NCI-H748 treated with DMSO at 0.1 percent for 48 hours (cell line): ENCODE measurements around the gene KCND3.

ENCODE experiments used
- DNase-seq: peaks from one replicate; lab custom pipeline; 2025; lab: John Stamatoyannopoulos, UW

Gene KCND3

DNA sequence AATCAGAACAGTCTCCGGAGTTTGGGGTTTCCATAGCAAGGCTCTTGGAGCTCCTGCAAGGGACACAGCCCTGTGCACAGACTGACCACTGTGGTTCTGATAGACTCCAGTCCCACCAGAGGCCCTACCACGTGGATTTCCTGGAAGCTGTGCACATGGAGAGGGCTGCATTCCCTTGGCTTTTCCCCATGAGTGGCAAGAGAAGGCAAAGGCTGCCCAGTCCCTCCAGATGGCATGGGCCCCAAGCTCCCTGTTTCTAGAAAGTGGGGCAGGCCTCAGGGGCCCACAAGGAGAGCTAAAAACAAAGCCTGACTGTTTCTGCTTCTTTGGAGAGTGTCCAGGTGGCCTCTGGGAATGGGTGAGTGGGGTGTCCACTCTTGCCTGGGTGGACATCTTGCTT lies 146.3 kb downstream of the KCND3 start:
- DNase-seq: no peak

DNA sequence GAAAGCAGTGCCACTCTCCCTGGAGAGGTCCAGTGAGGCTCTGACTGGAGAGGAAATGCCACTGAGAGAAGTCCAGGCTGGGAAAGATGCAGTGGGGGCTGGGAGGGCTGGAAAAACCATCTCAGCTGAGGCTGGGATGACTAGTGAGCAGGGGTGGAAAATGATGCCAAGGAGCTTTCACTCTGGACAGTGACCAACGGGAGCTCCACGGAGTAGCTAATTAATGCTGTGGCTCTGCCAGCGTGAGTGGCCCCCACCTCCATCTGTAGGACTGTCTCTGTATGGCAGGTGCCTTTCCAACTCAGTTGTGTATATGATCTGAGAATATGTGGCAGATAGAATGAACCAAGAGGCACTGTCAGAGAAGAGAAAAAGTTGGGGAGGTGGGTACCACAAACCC lies 147.1 kb downstream of the KCND3 start:
- no peak for DNase-seq

DNA sequence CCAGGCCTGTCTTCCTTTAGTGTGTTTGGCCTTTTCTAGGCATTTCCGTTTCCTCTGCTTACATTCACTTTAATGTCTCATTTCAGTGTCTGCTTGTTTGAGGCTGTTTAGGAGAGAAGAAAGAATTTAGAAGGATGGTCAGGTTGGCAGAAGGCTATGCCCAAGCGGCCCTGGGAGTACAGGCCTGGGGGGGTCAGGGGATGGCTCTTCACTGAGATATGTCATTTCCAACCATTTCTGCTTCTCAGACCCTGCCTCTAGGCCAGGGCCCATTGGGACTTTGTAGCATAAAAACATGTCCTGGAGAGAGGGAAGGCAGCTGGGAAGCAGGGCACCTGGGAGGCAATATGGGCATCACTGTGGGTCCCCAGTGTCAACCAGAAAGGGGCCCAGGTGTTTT lies 147.7 kb downstream of the KCND3 start:
- no peak for DNase-seq

DNA sequence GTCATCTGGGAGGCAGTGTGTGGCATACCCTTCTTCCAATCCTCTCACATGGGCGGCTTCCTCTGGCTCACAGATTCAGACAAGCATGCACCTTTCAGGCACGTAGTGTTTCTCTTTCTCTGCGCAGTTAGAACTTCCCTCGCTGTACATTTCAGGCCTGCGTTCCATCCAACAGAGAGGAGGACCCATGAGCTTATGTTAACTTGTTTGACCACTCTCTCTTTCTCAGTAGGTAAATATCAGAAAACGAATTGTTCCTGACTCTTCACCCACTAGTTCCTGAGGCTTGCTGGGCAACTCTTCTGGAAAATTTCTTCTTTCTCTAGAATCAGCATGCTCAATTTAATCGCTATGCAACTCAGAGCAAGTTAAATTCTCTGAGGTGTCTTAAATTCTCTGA lies 148.3 kb downstream of the KCND3 start:
- DNase-seq: no peak

DNA sequence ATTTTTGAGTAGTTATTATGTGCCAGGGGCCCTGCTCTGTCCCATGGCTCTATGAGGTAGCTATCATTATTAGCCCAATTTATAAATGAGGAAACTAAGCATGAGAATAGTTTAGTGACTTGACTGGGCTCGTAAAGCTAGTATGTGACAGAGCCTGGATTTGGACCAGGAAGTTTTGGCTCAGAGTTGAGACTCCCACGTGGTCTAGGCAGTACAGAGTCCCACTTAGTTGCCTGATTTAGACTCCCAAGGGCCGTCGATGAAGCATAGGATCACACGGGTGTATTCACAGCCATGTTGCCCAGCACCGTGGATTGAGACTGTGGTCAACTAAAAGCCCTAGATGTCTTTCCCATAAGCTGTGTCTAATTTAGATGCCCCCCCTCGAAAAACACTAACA lies 152.1 kb downstream of the KCND3 start:
- DNase-seq: no peak

DNA sequence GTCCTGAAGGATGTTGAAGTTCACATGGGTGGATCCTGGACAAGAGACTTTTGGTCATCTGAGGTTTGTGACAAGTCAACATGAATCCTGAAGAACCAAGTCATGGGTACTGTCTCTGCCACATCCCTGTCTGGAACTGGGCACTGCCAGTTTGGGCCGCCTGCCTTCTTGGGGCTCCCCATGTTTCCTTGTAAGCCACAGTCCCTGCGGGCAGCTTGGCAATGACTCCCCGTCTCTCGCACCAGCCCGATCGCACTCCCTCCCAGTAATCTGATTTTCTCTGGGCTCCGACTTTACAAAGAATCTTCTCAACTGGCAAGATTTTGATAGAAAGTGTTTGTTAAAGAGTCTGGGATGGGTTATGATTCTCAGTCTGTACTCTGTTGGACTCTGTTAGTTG lies 153.4 kb downstream of the KCND3 start:
- no peak for DNase-seq

DNA sequence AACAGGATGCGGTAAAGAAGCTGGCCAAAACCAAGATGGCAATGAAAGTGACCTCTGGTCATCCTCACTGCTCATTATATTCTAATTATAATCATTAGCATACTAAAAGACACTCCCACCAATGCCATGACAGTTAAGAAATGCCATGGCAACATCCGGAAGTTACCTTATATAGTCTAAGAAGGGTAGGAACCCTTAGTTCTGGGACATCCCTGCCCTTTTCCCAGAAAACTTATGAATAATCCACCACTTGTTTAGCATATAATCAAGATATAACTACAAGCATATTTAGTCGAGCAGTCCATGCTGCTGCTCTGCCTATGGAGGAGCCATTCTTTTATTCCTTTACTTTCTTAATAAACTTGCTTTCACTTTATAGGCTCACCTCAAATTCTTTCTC lies 154.0 kb downstream of the KCND3 start:
- no peak for DNase-seq

DNA sequence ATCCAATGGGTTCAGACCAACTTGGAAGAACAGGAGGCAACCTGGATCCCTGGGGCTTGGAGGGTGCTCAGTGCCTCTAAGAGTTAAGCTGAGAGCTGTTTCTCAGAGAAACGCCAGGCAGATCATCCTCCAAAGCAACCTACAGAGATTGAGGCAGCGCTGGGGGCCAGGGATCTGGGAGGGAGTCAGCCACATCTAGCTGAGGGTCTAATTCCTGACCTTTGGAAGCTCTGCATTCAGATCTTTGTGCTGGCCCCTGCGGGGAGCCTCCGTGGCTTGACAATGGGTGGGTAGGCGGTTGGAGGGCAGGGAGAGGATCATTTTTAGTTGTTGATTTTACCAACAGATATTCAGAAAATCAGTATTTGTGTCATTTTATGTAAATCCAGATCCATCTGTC lies 154.5 kb downstream of the KCND3 start:
- DNase-seq: no peak

DNA sequence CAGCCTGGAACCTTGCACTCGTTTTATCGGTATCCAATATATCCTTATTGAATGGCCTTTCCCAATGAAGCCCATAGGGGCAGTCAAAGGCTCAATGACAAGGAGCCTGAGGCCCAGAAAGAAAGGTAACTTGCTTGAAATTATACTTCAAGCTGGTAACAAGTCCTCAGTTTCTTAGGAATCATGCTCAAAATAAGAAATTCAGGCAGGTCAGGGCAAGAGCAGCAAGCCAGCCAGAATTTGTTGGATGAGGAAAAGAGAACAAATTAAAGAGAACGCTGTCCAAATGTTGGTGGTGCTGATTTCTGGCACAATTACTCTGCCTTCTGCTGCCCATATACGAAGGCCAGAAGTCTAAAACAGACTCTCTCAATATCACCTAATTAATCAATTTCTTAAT lies 156.1 kb downstream of the KCND3 start:
- DNase-seq: no peak

DNA sequence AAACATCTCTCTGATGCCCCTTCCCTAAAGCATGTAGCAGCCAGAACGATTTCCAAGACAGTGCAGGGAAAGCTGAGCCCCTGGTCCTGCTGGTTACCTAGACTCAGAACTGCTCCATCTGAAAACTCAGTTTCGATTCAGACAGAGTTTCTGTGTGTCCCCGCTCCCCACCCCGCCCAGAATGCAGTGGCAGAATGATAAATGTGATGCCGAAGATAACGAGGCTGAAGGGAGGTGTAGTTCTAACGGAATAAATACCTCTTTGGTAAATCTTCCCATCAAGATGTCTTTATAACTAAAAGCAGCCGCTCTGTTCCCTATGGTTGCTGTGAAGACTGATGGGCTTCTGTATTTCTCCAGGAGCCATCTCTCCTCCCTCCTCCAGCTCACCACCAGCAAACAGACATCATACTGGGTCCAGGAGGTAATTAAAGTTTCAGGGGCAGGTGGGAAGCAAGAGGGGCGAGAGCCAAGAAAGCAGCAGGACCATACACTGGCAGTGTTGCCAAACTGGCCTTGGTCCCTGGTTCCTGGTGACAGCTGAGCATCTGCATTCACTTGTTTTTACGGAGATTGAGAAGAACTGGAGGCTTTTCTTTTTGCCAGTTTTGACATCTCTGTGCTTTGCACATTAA lies 156.8 kb downstream of the KCND3 start:
- DNase-seq: no peak

DNA sequence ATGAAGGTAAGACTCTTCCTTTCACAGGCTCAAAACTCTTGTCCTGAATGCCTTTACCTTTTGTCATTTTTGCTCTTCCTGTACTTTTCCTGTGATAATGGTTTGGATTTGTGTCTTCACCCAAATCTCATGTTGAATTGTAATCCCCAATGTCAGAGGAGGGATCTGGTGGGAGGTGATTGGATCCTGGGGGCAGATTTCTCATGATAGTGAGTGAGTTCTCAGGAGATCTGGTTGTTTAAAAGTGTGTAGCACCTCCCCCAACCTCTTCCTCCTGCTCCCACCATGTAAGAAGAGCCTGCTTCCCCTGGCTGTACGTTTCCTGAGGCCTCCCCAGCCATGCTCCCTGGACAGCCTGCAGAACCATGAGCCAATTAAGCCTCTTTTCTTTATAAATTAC lies 158.3 kb downstream of the KCND3 start:
- DNase-seq: no peak

DNA sequence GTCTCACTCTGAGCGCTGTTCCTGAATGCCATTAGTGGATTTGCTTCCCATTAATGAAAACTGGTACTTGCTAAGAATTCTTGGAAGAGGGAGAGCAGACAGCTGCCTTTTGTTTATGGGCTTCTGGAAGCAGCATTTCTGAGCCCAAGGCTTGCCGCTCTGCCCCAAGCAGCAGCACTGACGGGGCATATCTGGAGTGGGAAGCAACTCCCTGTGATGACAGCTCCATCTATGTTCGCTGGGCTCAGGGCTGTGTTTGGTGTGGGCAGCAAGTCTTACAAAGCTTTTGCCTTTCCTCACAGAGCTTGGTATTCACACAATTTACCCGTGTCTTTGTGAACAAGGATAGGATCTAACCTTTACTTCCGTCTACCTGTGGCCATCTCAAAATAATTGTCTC lies 161.5 kb downstream of the KCND3 start:
- no peak for DNase-seq

DNA sequence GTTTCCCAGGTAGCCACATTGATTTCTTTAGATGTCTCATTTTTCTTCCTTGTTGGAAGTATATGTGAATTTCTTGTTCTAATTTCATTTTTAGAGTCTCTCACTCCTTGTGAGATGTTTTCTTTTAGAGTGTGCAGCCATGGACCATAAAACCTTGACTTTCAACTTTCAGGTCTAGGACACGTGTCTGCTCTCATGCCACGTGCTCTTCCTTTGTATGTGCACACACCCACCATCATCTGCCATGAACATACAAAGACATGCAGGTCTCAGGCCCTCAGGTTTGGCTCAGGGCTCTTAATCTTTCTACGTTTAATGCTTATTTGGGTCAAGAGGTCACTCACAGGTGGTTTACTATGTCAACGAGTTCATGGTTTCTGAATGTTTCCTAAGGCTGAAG lies 163.2 kb downstream of the KCND3 start:
- DNase-seq: no peak

DNA sequence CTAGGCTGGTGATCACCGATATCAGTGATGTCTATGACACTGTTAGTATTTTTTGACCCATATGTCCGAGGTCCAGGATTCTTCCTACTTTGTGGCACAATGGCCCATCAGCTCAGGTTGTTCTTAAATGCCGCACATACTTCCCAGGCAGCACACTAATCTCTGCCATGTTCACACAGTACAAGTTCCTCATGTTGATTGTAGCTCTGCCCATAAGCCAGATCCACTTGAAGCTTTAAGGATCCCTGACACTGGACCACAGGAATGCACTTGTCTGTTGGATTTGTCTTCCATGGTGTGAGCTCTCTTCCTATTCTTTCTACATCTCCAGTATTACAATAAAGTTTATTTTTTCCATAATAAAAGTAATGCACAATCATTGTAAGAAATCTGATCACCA lies 164.3 kb downstream of the KCND3 start:
- no peak for DNase-seq

DNA sequence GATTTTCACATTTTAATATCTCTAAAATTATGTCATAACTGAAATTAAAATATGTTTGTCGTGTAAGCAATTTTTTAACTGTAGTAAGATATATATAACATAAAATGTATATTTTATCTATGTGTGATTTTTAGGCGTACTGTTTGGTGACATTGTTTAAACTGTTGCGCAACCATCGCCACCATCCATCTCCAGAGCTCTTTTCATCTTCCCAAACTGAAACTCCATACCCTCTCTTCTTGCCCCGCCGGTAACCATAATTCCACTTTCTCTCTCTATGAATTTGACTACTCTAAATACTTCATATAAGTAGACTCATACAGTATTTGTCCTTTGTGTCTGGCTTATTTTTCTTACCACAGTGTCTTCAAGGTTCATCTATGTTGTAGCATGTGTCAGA lies 167.3 kb downstream of the KCND3 start:
- DNase-seq: no peak

DNA sequence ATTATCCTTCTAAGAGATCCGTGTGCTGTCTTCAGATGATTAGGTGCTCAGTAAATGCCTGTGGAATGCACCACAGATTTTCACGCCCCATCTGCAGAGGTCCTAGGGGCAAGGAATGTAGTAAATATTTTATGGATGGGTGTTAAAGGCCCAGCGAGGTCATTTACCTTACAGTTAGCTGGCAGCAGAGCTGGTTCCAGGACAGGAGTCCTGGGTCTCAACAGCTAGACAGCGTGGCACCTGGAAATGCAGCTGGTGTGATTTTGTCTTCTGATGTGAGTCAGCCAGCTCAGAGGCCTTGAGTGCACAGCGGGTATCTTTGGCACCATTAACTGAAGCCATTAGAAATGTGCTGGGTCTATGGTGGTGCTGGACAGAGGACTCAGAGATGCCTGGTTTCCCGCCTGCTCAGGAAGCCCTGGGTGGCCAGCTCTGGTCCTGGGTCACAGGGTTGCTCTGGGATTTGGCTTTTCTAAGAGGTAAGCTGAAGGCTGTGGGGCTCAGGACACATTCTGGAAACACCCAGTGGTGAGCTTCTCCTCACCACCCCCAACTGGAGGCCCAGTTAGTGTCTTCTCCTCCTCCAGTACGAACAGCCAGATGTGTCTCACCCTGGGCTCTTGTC lies 168.2 kb downstream of the KCND3 start:
- no peak for DNase-seq

DNA sequence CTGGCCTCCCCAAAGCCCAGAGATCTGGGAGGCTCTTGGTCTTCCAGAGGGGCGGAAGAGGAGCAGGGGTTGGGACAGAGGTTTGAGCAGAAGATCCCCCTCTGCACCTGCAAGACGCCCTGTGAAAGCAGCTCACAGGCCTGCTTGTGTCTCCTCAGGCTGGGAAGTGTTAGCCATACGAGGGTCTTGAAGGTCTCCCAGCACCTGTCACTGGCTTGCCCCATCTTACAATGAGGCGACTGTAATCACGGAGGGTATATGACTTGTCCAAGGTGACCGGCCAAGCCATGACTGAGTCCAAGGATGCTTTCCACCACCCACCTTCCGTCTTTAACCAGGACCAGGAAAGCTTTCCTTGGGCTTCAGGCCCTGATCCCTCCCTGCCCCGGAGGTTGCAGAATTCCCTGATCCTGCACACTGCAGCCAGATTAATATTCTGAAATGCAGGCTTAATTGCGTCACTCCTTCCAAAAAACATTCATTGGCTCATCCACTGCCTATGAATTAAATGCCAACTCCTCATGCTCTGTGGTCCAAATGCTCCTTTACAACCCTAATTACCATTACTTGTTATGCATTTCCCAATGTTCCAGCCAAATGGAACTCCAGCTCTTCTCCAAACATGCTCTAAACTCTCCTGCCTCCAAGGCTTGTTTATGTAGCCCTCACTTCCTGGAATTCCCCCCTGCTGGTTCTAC lies 169.8 kb downstream of the KCND3 start:
- DNase-seq: no peak

DNA sequence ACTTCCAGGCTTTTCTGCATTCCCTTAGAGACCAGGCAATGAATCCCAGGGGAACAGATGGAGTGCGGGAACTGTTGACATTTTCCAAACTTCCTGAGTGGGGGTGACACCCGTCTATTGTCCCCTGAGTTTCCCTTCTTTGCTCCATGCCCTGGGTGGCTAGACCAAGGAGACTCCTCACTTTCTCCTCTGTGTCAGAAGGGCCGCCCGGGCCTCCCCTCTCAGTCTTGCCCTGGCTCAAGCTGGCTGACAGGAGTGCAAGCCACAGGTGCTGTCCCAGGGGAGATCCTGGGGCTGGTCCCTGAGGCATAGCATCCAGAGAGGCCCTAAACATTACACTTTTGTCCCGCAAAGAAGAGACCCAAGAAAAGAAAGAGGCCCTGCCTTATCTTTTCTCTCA lies 170.9 kb downstream of the KCND3 start:
- DNase-seq: no peak

DNA sequence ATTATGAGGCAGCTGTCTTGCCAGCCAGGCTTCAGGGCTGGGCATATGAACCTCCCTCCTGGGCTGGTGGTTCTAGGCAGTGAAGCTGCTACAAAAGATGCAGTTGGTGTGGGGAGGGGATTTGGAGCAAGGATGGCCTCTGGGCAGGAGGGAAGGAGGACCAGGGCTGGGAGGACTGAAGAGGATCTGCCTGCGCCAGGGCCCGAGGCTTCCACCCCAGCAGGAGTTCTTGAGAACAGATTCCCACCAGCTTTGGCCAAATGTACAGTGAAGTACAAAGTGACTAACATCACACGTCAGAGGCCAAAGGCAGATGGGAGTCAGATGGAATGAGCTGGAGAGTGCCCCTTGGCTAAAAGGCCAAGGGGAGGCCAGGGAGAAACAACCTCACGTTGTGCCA lies 171.4 kb downstream of the KCND3 start:
- no peak for DNase-seq

DNA sequence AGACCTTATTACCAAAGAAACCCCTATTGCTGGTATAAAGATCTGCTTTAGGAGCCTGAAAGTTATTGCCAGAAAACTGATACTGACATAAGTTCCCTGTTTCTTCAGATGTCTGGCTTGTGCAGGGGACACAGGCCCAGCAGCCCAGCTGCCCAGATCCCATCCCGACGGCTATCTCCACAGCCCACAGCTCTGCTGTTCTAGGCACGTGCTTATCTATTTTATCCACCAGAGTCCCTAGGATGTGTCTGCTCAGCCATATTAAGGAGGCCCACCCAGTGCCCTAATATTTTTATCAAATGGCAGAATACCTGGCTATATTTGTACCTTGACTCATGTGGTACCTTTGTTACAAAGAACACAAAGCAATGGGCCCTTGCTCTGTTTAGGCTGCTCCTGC lies 174.8 kb downstream of the KCND3 start:
- no peak for DNase-seq

DNA sequence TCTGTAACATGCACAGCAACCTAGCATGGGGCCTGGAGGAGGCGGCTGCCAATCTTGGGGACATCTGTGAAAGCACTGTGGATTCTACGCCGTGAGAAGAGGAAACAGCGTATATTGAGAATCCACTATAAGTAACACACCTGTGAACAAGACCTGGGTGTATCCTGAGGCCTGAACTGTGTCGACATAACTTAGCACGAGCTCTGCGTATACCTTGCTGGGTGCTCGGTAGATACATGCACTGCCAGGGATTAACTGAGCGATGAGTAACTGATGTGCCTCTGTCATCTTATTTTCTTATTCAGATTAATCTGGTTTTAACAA lies 175.2 kb downstream of the KCND3 start:
- DNase-seq: no peak

DNA sequence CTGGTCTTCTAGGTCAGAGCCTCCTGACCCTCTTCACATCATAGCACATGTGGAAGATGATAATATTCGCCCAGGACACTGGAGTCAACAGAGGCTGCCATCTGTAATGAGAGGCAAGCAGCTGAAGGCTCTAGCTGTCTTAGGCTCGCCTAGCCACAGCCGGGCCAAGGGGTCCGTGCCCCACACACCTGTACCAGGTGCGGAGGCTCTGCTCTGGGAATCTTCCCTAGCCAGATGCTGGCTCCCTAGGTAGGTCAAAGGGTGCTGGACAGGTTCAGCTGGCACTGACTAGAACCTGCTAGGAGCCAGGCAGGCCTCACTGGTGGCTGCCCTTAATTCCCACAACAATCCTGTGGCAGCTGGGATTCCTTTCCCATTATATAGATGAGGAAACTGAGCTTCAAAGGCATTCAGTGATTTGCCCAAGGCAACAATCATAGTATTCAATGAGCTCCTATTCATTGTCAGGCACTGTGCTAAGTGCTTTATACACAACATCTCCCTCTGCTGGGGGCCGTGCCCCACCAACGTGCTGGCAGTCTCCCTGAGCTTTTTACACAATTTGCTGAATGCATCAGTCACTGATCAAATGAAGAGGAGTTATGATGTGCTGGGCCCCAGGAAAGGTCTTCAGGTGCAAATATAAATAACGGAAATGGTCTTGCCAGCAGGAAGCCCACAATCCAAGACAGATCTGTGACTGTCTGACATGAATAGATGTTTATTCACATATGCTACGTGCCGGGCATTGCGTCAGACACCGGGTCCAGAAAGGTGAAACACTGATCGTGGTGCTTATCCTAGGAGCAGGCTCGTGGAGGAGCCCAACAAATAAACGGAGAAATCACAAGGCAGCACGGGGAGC lies 175.8 kb downstream of the KCND3 start:
- no peak for DNase-seq

DNA sequence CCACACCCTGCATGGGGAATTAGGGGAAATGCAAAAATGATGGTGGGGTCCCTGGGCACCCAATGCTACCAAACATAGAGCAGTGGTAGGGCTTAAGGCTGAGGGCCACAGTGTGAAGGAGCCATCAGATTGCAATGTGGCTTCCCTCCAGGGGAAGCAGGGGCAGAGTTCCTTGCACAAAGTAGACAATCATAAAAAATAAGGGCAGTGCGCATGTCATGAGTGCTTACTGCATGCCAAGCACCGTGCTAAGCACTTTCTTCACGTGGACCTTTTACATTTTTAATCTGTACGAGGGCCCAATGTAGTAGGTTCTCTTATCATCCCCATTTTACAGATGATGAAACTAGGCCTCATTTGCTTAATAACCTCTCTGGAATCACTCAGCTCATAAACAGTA lies 177.2 kb downstream of the KCND3 start:
- DNase-seq: no peak
